Fibroblast of skin of back (primary cell): ENCODE measurements around the gene CASS4.

ENCODE experiments used
- DNase-seq: peaks from one replicate; pipeline ENCODE4 v3.0.0-alpha.2; 2013

Gene CASS4

DNA sequence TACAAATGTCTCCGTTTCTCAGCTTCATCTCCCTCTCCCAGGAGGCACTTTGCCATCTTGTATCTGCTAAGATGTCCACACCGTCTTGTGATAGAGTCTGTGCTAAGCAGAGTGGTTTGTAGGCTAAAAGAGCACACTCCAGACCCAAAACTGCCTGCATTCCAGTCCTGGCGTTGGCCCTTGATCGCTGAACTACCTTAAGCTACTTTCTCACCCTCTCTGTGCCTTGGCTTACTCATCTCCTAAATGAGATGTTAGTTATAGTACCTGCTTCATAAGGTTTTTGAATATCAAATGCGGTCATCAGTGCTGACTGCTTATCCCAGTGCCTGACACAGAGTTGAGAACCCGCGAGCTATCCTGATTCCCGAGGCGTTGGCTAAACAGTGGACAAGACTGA lies 14.0 kb downstream of the CASS4 start:
- no peak for DNase-seq

DNA sequence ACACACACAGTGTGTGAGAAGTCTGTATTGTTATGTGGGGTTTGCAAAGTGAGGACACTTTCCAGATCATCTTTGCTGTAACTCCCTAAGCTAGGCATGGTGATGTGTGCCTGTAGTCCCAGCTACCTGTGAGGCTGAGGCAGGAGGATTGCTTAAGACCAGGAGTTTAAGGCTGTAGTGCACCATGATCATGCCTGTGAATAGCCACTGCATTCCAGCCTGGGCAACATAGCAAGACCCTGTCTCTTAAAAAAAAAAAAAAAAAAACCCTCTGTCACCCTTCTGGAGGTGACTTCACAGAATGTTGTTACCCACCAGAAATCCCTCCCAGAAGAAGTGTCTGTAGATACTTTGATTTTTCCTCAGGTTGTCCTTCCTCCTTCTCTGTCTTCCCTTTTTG lies 14.9 kb downstream of the CASS4 start:
- no peak for DNase-seq

DNA sequence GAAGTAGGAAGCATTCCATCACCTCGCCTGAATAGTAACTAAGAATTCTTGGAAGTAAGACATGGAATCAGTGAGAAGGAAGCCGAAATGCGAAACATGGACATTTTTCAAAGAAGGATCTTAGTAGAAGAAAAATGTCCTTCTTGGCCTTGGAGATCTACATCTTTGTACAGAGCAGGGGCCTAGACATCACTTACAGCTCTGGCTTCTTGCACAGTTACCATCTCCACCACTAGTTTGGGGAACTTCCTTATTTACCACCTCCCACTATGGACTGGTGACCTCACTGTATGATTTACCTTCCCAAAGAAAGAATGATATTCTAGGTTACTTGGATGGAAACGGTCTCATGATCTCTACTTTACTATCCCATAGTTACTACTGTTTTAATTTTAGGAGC lies 15.7 kb downstream of the CASS4 start:
- DNase-seq: no peak

DNA sequence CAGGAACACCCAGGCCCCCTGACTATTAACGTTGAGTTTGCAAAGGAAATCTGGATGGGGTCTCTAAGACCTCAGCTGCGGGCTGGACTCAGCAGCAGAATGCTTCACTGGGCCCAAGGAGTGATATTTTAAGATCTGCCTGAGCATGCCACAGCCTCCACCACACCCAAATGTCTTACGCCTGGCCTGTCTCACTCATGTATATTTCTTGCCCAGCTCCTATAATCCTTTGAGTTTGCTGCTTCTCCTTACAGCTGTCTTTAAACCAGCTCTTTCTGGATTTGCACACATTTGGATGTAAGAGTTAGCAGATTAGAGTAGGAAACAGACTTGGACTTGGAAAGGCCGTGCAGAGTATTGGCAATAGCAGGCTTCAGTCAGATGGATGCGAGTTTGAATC lies 16.4 kb downstream of the CASS4 start:
- DNase-seq: no peak

DNA sequence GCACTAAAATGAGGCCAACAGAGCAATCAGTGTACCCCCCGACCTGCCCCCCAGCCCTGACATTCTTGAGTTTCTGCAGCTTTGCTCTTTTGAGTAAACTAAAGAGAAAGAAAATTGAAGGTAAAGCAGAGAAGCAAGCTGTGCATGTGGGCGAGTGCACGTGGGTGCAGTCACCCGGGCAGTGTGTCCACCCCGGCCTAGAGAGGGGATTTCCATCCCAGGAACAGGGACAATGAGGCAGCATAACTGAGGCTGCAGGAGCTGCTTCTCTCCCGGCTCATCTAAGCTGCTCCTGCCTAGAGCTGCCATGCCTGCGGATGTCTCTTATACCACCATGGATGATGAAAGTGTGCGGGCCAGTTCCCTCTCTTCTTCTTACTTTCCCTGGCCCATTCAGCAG lies 16.8 kb downstream of the CASS4 start:
- DNase-seq: no peak

DNA sequence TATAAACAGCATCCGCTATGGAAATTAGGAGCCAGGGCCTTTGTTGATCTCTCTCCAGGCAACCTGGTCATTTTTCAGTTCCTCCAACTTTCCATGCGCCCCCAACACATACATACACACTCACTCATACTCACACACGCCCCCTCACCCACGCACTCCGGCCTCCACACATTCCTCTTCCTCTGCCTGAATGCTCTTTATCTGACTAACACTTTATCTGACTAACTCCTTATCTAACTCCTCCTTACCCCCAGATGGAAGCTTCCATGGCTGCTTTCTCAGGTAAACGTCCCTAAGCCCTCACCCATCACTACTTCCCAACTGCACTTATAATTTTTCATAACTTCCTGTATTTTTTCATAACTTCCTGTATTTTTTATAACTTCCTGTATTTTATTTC lies 17.4 kb downstream of the CASS4 start:
- DNase-seq: peak; percentile 52

DNA sequence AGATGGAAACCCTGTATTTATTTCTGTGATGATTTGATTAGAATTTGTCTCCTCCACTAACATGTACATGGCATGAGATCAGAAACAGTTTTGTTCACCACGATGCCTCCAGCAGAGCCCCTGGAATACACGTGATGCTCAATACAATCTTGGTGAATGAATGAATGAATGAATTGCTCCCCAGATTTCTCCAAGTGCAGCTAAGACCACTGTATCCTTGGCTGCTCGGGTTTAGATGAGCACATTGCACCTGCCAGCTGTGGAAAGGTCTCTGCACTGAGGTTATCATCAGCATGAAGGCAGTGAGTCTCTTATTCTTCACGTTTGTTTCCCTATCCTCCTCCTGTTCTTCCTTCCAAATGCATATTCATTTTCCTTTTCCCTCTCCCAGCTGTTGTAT lies 17.9 kb downstream of the CASS4 start:
- DNase-seq: no peak

DNA sequence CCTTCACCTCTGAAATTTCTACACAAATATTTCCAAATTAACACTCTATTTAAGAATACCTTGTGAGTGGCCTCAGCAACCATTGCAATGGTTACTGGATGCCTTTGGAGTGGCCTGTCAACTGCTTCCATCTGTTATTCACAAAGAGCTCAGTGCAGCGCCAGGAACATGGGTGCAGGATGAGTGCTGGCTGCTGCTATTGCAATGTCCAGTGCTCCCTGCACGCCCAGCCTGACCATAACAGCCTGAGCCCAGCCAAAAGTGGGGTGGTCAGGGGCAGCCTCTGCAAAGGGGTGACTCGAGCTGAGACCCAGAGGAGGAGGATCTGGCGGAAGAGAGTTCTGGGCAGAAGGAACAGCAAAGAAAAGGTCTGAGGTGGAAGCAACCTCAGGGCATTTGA lies 18.4 kb downstream of the CASS4 start:
- no peak for DNase-seq

DNA sequence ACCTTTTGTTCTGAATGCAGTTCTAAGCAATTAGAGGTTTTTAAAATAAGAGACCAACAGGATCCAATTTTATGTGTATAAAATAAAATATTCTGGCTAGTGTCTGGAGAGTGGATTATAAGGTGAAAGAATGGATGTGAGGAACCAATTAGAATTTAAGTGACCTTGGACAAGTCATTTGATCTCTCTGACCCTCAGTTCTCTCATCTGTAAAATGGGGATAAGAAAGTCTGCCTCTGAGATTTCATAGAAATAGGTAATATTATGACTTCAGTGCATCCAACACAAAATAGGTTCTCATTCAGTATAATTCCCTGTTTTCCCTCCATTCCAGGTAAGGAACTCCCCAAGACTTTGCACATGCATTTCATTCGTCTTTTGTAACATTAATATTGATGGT lies 18.9 kb downstream of the CASS4 start:
- DNase-seq: no peak

DNA sequence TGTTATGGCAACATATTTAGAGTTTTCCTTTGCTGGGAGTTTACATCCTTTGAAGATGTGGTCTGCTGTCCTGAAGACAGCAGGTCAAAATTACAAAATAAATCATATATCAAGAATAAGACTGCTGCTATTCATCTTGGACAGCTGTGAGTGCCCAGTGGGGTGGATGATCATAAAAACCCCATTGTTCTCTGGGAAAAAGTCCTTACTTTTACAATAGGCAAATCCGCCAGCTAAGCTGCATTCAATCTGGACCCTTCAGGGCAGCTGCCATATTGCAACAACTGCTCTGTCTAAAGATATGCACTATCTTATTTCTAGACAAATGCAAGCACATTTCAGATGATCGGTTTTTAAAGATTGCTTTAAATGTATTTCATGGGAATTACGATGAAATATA lies 19.4 kb downstream of the CASS4 start:
- no peak for DNase-seq

DNA sequence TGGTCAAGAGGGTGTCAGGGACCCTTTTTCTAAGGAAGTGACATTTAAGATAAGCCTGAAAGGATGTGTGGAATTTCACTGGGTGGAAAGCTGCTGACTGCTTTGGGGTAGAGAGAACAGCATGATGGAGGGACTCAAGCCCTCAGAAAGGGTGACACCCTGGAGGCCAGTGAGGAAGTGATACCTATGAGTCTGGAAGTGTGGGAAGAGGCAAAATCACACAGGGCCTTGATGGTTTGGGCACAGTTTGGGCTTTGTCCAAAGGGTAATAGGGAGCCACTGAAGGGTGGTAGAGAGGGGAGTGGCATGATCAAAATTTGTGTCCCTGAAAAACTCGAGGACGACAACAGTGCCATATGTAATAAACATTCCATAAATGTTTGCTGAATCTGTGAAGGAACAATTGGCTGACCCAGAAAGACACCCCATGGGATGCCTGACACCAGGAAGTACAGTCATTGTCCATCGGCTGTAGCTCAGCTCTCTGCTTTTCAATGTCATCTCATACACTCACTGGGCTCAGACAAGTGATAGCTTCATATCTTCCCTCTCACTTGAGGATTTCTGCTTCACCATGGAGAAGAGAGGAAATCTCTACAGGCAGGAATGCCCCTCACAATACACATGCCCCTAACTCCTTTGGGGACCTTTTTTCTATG lies 21.3 kb downstream of the CASS4 start:
- peak; percentile 56 for DNase-seq

DNA sequence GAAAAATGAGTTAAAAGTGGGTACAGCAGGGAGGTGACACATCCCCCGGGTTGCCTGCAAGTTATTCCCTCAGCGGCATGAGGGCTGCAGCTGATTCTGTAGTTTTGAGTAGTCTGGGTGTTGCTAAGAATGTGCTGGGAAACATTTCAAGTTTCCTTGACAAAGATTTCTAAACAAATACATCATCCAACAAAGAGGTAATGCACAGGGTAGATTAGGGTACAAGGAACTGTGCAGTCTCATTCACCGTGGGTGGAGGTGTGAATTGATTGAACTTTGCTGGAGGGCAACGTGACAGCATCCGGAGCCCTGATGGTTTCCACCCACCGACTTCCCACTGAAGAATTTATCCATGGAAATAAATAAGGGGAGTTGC lies 21.8 kb downstream of the CASS4 start:
- peak; percentile 46 for DNase-seq

DNA sequence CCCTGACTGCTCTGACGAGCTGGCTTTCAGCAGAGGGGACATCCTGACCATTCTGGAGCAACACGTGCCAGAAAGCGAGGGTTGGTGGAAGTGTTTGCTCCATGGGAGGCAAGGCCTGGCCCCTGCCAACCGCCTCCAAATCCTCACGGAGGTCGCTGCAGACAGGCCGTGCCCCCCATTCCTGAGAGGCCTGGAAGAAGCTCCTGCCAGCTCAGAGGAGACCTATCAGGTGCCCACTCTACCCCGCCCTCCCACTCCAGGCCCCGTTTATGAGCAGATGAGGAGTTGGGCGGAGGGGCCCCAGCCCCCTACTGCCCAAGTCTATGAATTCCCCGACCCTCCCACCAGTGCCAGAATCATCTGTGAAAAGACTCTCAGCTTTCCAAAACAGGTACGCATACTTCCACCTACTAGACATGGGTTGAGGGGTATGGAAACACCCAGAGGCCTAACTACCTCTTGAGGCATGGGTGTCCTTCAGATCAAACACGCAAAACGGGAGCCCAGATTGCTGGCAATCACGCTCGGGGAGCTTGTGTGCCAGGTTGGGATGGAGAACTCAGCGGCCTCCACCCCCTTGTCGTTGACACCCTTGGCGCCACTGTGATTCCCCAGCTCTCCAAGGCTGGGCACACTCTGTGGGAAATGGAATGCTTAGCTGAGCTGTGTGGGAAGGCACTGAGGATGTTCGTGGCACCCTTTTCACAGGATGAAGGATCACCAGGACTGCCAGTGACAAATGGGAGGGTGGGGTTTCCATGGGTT lies 25.3 kb downstream of the CASS4 start:
- DNase-seq: no peak

DNA sequence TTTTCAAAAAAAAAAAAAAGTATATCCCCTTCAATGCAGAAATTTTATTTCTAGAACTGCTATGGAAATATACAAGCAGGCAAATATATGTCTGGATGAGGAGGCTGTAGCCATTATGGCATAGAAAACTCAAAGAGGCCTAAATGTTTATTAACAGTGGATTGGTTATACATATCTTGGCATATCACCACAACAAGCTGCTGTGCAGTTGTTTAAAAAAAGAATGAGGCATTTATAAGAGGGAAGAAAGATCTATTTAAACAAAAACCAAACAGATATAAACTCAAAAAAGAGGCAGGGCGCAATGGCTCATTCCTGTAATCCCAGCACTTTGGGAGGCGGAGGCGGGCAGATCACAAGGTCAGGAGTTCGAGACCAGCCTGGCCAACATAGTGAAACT lies 26.2 kb downstream of the CASS4 start:
- no peak for DNase-seq

DNA sequence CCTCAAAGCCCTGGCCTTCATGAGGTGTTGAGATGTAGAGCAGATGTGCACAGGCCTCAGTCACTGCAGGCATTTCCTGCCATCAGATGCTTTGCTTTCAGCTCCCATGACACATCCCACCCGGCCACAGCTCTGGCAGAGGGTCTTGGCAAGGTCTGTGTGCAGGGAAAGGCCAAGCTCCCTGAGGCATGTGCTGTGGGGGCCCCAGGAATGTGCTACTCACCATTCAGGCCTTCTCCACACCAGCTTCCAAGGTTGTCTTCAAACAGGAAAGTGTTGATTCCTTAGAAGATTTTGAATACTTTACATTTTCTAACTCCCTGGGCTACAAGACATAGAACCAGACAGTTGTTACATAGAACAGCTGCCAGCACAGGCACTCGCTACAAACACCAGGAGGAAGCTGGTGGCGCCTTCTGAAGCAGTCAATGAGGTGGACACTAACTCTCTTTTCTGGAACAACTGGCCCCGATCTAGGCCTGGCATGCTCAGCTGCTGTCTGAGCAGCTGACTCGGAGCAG lies 27.8 kb downstream of the CASS4 start:
- DNase-seq: peak; percentile 99

DNA sequence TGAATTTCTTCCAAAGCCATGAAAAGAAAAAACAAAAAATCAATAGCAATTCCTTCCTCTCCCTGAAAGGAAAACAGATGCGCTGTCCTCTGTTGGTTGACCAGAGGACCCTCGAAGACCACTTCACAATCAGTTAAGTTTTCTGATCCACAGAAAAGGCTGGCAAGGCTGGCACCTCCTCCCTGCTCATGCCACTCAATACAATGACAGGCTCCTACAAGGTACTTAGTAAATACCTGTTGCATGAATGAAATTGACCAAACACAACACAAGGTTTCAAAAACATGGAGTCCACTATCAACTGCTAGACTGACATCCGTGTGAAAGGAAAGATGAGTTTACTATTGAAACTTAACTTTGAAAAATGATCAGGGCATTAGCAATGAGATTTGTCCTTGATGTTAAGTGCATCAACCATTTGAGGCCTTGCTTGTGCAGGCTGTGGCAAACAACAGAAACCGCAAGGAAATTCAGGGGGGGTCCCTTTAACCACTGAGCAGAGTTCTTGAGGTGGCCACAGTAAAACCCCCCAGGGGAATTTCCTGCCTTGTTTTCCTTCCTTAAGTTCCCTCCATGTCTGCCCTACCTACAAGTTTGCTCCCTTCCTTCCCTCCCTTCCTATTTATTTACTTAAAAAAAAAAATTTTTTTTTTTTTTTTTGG lies 28.4 kb downstream of the CASS4 start:
- DNase-seq: peak; percentile 32

DNA sequence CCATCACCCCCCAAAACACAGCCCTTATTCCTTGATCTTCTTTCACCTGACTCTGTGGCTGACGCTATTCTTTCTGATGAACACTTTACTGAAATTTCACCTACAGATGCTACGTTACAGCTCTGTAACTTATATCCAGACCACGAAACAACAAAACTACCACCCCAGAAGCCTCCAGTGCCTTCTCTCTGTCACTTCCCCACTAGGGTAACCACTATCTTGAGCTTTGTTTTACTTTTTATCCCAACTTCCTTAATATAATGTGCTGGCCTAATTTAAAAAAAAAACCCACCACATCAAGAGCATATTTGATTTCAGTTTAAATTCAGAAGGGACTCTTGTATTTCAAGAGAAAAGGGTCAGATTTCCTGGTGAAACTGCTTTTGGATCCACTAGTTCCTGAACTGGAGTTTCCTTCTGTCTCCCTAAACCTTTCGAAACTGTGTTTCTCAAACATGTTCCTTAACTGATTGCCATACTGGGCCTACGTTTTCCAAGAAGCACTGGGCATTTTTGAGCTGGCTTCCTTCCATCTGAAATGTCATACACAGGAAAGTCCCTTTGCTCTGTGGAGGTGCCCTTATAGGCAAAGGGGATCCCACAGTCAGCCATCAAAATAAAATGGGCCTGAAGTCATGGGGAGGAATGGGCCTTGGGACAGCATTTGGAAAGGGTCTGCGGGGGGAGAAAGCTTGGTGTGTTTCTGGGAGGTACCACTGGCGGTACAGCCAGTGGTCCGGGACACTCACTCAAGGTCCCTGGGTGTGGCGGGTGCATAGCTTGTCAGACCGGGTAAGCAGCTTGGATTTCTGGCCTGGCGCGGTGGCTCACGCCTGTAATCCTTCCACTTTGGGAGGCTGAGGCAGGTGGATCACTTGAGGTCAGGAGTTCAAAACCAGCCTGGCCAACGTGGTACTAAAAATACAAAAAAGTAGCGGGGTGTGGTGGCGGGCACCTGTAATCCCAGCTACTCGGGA lies 30.6 kb downstream of the CASS4 start:
- no peak for DNase-seq

DNA sequence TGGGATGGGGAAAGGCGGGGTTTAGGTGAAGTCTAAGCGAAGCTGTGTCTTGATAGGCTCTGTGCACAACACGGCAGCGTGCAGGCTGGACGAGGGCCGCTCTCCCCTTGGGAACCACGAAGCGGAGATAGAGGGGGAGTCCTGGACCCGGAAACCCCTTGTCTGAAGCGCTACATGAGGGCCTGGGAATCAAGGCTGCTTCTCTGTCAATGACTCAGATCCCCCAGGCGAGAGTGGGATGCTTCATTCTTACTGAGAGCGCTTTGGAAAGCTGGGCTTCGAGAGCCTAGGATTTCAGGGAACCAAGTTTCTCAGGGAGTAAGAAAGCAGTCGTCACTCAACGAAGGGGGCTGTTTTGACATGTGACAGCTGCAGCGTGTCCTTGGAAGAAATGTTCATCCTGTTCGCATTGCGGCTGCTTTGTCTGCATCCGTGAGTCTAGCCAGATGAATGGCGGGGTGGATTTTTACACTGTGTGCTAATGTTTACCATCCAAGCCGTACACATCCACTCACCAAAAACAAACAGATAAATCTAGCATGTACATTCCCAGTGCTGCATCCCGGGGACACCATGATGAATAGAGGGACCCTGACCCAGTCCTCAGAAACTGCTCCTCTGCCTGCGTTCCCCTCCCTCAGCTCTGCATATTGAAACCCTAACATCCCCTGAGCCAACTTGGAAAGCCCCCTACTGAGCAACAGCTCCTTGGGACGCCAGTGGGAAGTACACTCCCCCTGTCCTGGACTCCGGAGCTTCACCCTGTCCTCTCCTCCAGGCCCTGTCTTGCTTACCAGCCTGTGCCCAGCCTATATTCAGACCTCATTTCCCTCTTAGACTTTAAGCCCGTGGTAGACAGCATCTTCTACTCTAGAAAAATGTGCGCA lies 31.8 kb downstream of the CASS4 start:
- DNase-seq: peak; percentile 9

DNA sequence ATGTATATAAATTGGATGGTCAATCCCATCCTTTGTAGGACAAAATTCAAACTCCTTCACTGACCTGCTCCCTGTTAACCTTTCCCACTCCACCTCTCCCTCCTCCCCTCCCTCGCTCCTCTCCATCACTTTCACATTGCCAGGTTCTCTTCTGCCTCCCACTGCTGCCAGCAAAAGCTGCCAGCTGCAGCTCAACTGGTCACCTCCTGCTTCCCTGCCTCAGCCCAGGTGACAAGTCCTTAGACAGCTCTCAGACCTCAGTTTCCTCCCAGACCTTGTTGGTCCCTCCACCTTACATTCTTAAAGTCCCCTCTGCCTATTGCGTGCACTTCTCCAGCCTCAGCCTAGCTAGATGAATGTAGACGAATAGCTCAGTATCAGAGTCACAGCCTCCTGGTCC lies 33.1 kb downstream of the CASS4 start:
- no peak for DNase-seq

DNA sequence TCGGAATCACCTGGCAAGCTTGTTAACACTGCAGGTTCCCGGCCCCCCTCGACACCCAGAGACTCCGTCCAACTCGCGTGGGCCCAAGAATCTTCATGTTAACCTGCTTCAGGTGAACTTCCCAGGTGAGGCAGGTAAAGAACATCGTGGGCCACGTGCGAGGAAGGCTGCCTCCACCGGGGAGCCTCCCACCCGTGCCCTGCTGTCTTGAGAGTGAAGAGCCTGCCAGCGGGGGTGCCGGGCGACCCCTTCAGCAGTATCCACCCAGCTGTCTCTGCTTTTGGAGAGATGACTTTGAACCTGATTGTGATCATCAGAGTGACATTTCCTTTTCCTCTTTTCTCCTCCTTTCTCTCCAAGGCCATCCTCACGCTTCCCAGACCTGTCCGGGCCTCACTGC lies 33.5 kb downstream of the CASS4 start:
- no peak for DNase-seq

DNA sequence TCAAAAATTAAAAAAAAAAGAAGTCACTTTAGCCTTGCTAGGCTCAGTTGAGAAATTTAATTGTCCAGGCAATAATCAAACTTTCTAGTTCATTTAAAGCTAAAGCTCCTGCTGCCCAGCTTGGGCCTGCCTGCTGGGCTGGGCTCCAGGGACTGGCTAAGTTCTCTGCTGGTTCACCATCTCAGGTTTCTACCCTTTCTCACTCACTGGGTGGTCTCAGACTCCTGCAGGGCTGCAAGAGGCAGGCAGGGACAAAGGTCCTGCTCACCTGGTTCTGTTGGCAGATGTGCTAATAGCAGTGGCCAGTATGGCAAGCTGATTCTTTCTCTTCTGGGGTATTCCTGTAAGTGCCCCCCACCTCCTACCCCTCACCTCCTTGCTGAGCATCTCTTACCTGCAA lies 35.2 kb downstream of the CASS4 start:
- no peak for DNase-seq

DNA sequence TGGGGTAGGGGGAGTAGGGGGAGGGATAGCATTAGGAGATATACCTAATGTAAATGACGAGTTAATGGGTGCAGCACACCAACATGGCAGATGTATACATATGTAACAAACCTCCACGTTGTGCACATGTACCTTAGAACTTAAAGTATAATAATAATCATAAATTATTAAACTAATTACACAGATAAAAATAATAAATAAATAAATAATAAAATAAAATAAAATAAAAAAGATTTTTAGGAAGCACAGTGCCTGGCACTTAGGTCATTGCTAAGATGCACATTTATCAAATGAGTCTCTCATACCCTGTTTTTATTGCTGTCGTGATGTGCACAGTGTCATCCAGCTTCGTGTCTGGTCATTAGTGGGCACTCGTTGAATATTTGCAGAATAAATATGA lies 37.4 kb downstream of the CASS4 start:
- DNase-seq: no peak
